ENCODE data around the gene SLC39A11. TPM values are rescaled to one million over a fixed set of nuclear protein-coding genes. Genes with fewer than 3 reads are reported as not detected.

SLC39A11 gene
- total RNA-seq, 1 experiment from 2014 or later, result 57.1 TPM

DNA sequence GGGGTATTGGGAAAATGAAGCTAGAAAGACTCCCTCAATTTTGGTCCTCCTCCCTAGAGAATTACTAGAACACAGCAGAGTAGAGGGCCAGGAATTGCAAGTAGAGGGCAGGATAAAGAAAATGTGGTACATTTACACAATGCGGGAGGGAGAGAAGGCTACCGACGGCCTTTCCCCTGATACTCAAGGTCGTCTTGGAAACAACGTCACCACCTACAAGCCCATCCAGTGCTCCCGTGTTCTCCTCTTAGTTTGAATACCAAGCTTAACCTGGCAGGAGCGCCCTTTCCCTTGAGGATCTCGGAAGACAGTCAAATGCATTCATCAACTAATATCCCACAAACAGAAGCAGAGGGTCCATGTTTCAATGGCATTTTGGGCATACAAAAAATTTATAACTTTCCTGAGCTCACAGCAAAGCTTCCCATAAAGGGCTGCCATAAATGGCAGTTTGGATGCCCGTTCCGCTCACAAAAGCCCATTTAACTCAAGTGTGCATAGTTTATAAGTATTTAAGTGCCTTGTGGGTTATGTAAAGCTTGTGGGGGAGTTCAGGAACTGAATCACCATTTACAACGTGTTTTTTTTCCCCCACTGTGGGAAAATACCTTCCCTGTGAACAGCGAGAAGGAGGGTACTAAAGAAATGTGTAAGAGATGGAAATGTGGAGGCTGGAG, 414.6 kb downstream of the SLC39A11 start:
- peaks cover 11% of the 10 kb centered on the region; the same call in 1 of the 2 replicates for H3K79me2 ChIP-seq (ENCODE audit: low read depth)
- H3F3A ChIP-seq (ENCODE audit: insufficient read depth, low read depth), result peaks cover 23% of the 10 kb centered on the region
- no peaks in the 10 kb centered on the region for H4K20me1 ChIP-seq (ENCODE audit: insufficient read depth)
- TF ChIP-seq EZH2 (IDR thresholded peaks at IDR 0.05; ENCODE audit: low read depth), result no peak
- TF ChIP-seq, protein P1, sequence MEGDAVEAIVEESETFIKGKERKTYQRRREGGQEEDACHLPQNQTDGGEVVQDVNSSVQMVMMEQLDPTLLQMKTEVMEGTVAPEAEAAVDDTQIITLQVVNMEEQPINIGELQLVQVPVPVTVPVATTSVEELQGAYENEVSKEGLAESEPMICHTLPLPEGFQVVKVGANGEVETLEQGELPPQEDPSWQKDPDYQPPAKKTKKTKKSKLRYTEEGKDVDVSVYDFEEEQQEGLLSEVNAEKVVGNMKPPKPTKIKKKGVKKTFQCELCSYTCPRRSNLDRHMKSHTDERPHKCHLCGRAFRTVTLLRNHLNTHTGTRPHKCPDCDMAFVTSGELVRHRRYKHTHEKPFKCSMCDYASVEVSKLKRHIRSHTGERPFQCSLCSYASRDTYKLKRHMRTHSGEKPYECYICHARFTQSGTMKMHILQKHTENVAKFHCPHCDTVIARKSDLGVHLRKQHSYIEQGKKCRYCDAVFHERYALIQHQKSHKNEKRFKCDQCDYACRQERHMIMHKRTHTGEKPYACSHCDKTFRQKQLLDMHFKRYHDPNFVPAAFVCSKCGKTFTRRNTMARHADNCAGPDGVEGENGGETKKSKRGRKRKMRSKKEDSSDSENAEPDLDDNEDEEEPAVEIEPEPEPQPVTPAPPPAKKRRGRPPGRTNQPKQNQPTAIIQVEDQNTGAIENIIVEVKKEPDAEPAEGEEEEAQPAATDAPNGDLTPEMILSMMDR (conservative IDR thresholded peaks at IDR 0.05), result no peak
- no peaks in the 10 kb centered on the region for H3K36me3 ChIP-seq (ENCODE audit: low read depth)
- intact Hi-C loops (cut with micrococcal nuclease; ENCODE audit: unreplicated experiment), result no loop called here
- POLR2A ChIA-PET (ENCODE audit: unreplicated experiment), result interaction anchor here (0.6 kb wide), 1 partner anchor 1707 kb away, joined by 11 read pairs; no protein-coding TSS in a partner anchor
- CTCF ChIA-PET, result interaction anchor here (0.6 kb wide), 1 partner anchor 10 kb away, joined by 3 read pairs; no protein-coding TSS in a partner anchor
- no peak overlapping the region for H2AFZ ChIP-seq
- H3K27me3 ChIP-seq (ENCODE audit: insufficient read depth, low read depth), result no peaks in the 10 kb centered on the region
- H3K27ac ChIP-seq, result no peak overlapping the region
- H3K9me3 ChIP-seq (ENCODE audit: insufficient read depth, low read depth), result no peaks in the 10 kb centered on the region
- peaks cover 24% of the 10 kb centered on the region for H3K4me1 ChIP-seq (replicated peaks; ENCODE audit: insufficient read depth)
- no peak for DNase-seq
- no peak overlapping the region for H3K4me2 ChIP-seq
- H3K9me2 ChIP-seq (ENCODE audit: insufficient read depth), result no peaks in the 10 kb centered on the region
- no peak overlapping the region for H3K4me3 ChIP-seq
- no TSS peak for BruUV-seq (replicated peaks)

DNA sequence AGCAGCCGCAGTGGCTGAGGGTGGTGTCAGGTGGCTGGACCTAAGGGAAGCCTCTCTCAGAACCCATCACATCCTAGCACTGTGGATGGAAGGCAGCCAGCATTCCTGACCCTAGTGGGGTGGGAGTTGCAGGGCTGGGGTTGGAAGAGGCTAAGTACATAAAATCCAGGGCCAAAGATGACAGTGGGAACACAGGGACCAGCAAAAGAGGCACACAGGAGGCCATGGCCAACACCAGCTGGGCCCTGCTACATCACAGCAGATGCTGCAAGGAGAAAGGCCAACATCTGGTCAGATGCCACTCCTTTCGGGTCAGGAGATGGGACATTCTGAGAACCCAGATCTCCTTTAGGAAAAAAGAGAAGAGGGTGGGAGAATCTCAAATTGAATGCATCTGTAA, 415.4 kb downstream of the SLC39A11 start:
- no peaks in the 10 kb centered on the region for H3K27me3 ChIP-seq (ENCODE audit: insufficient read depth, low read depth)
- H3K36me3 ChIP-seq (ENCODE audit: low read depth), result no peaks in the 10 kb centered on the region
- CTCF ChIA-PET, result no interaction called here
- H3K9me3 ChIP-seq (ENCODE audit: insufficient read depth, low read depth), result no peaks in the 10 kb centered on the region
- no peaks in the 10 kb centered on the region for H4K20me1 ChIP-seq (ENCODE audit: insufficient read depth)
- peaks cover 11% of the 10 kb centered on the region; the same call in 1 of the 2 replicates for H3K79me2 ChIP-seq (ENCODE audit: low read depth)
- H3K4me3 ChIP-seq, result no peak overlapping the region
- peaks cover 17% of the 10 kb centered on the region for H3K4me1 ChIP-seq (replicated peaks; ENCODE audit: insufficient read depth)
- H3F3A ChIP-seq (ENCODE audit: insufficient read depth, low read depth), result peaks cover 15% of the 10 kb centered on the region; the same call in 1 of the 2 replicates
- POLR2A ChIA-PET (ENCODE audit: unreplicated experiment), result no interaction called here
- no peak for DNase-seq
- TF ChIP-seq EZH2 (IDR thresholded peaks at IDR 0.05; ENCODE audit: low read depth), result no peak
- TF ChIP-seq, protein P1 (conservative IDR thresholded peaks at IDR 0.05), result no peak
- intact Hi-C loops (cut with micrococcal nuclease; ENCODE audit: unreplicated experiment), result no loop called here
- BruUV-seq (replicated peaks), result no TSS peak
- H2AFZ ChIP-seq, result no peak overlapping the region
- H3K4me2 ChIP-seq, result no peak overlapping the region
- H3K27ac ChIP-seq, result no peak overlapping the region
- no peaks in the 10 kb centered on the region for H3K9me2 ChIP-seq (ENCODE audit: insufficient read depth)

DNA sequence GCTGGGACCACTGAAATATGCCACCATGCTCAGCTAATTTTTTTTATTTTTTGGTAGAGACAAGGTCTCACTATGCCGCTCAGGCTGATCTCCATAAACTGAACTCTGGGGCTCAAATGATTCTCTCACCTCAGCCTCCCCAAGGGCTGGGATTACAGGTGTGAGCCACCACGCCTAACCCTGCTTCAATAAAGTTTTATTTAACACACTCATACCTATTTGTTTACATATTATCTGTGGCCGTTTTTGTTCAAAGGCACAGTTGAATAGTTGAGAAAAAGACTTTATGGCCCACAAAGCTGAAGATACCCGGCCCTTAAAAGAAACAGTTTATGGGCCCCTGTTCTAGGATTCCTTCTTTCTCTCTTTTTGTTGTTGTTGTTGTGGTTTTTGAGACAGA, 419.8 kb downstream of the SLC39A11 start:
- BruUV-seq (replicated peaks), result no TSS peak
- ChIA-PET POLR2A (ENCODE audit: unreplicated experiment) (no interaction called here), CTCF (interaction anchor here (0.6 kb wide), 1 partner anchor 18 kb away, joined by 4 read pairs; no protein-coding TSS in a partner anchor)
- intact Hi-C loops (cut with micrococcal nuclease; ENCODE audit: unreplicated experiment), result no loop called here
- no peaks in the 10 kb centered on the region for H3K9me2 ChIP-seq (ENCODE audit: insufficient read depth)
- H3K4me3 ChIP-seq, result no peak overlapping the region
- H3K36me3 ChIP-seq (ENCODE audit: low read depth), result no peaks in the 10 kb centered on the region
- DNase-seq, result no peak
- no peaks in the 10 kb centered on the region for H3K9me3 ChIP-seq (ENCODE audit: insufficient read depth, low read depth)
- TF ChIP-seq, protein P1 (conservative IDR thresholded peaks at IDR 0.05), result no peak
- no peak for TF ChIP-seq EZH2 (IDR thresholded peaks at IDR 0.05; ENCODE audit: low read depth)
- no peaks in the 10 kb centered on the region for H3K4me1 ChIP-seq (replicated peaks; ENCODE audit: insufficient read depth)
- H3K4me2 ChIP-seq, result no peak overlapping the region
- no peak overlapping the region for H2AFZ ChIP-seq
- H3K79me2 ChIP-seq (ENCODE audit: low read depth), result no peaks in the 10 kb centered on the region
- H4K20me1 ChIP-seq (ENCODE audit: insufficient read depth), result no peaks in the 10 kb centered on the region
- H3K27ac ChIP-seq, result no peak overlapping the region
- no peaks in the 10 kb centered on the region for H3K27me3 ChIP-seq (ENCODE audit: insufficient read depth, low read depth)
- H3F3A ChIP-seq (ENCODE audit: insufficient read depth, low read depth), result no peaks in the 10 kb centered on the region; the same call in 1 of the 2 replicates

Measured in PC-9 (cell line).